AG04450 (cell line): ENCODE measurements around the gene NCCRP1. TPM values are rescaled to one million over a fixed set of nuclear protein-coding genes. Genes with fewer than 3 reads are reported as not detected.

Source experiments
- CTCF ChIA-PET: fragments of 300-600, 350-600 bp; formaldehyde crosslinking; extraction: SDS; loops from one replicate; lab custom pipeline; 2022; ENCODE audit warnings: antibody characterized with exemption, inconsistent platforms; lab: Charles Lee
- POLR2A ChIA-PET: fragments of 350-600 bp; formaldehyde crosslinking; extraction: SDS; loops from one replicate; lab custom pipeline; 2021; ENCODE audit warnings: antibody characterized with exemption, inconsistent platforms; lab: Yijun Ruan, JAX
- DNase-seq: peaks from one replicate; pipeline ENCODE4 v3.0.0-alpha.2; 2011; ENCODE audit warnings: low read depth, low spot score
- H3K27ac ChIP-seq: one replicate; pipeline ENCODE4 v1.5.1; 2012; ENCODE audit warnings: low read depth, low read length, control low read depth
- H3K27me3 ChIP-seq: one replicate; pipeline ENCODE4 v1.6.0; 2012; ENCODE audit warnings: low read length; ENCODE audit not compliant: control insufficient read depth, insufficient read depth
- H3K4me3 ChIP-seq: 2 replicates; pipeline ENCODE4 v1.5.1; 2011; ENCODE audit warnings: mild to moderate bottlenecking, low read depth, low read length, control low read depth
- H3K9me3 ChIP-seq: 2 replicates; pipeline ENCODE4 v1.5.1; 2012; ENCODE audit warnings: low read length; ENCODE audit not compliant: control insufficient read depth, insufficient read depth
- CTCF ChIP-seq: IDR thresholded peaks from 2 replicates; pipeline ENCODE4 v1.5.1; 2011; ENCODE audit warnings: low read depth, low read length, control low read depth, inconsistent platforms
- polyA minus RNA-seq: library from RNA; depleted of rRNA, polyadenylated mRNA; stranded (reverse); fragments of >200 nt; gene quantifications from 2 replicates; pipeline ENCODE4 v1.2.3, GENCODE V29; 2011; rRNA and poly(A)+ RNA removed
- polyA plus RNA-seq: library from polyadenylated mRNA; depleted of rRNA; stranded (reverse); fragments of >200 nt; gene quantifications from 2 replicates; pipeline ENCODE4 v1.2.3, GENCODE V29; 2011; rRNA removed

NCCRP1 gene
- polyA plus RNA-seq (not detected in 2 replicates), polyA minus RNA-seq (not detected in 2 replicates)

GRCh38 chr19:39196860-39197562 is at the start of gene NCCRP1:
Gene NCCRP1, plus strand, starts transcription at chr19:39196964. Its CDS starts 19 bp downstream, at chr19:39196983.
- no peak within 1 kb of the TSS for H3K4me3 ChIP-seq
- POLR2A ChIA-PET: no interaction called here

GRCh38 chr19:39147480-39147879 is 49.3 kb upstream of the NCCRP1 start:
- no peak for DNase-seq
- ChIA-PET POLR2A (no interaction called here), CTCF (interaction anchor here (0.6 to 1.4 kb wide), 2 partner anchors 198 to 251 kb away, joined by 3 to 4 read pairs; no protein-coding TSS in a partner anchor)
- Histone ChIP-seq H3K9me3 (peaks cover 2% of the 10 kb centered on the region; the same call in 1 of the 2 replicates), H3K27me3 (no peaks in the 10 kb centered on the region), H3K4me3 (no peak overlapping the region), H3K27ac (no peak overlapping the region)
- TF ChIP-seq CTCF: no peak

More at GRCh38 chr19:39196860-39197562, at the start of gene NCCRP1:
- no peaks in the 10 kb centered on the region; the same call in 1 of the 2 replicates for H3K9me3 ChIP-seq
- no peak within 1 kb of the TSS for H3K27ac ChIP-seq
- TF ChIP-seq CTCF: no peak
- H3K27me3 ChIP-seq: peaks cover 45% of the 10 kb centered on the region
- no peak for DNase-seq
- CTCF ChIA-PET: no interaction called here

GRCh38 chr19:39148939-39149529 is 47.7 kb upstream of the NCCRP1 start:
- no peak overlapping the region for H3K27ac ChIP-seq
- DNase-seq: no peak
- ChIA-PET POLR2A (no interaction called here), CTCF (no interaction called here)
- no peak for TF ChIP-seq CTCF
- H3K4me3 ChIP-seq: no peak overlapping the region
- peaks cover 2% of the 10 kb centered on the region; the same call in 1 of the 2 replicates for H3K9me3 ChIP-seq
- H3K27me3 ChIP-seq: no peaks in the 10 kb centered on the region

- no peaks in the 10 kb centered on the region for H3K27me3 ChIP-seq
- H3K9me3 ChIP-seq: peaks cover 2% of the 10 kb centered on the region; the same call in 1 of the 2 replicates
- CTCF ChIA-PET: interaction anchor here (0.9 kb wide), 1 partner anchor 37 kb away, joined by 4 read pairs; no protein-coding TSS in a partner anchor
- no peak for TF ChIP-seq CTCF
- DNase-seq: no peak
- POLR2A ChIA-PET: no interaction called here
- no peak overlapping the region for H3K27ac ChIP-seq
- H3K4me3 ChIP-seq: no peak overlapping the region
These were observed 46.5 kb upstream of the NCCRP1 start for GRCh38 chr19:39150235-39150634.
